Measurements from ENCODE around the gene TLK2.
"Not testable (repeated sequence)": the region's sequence is repeated elsewhere in the genome, so short reads cannot be mapped to it uniquely, and the experiment has no call there.

DNA sequence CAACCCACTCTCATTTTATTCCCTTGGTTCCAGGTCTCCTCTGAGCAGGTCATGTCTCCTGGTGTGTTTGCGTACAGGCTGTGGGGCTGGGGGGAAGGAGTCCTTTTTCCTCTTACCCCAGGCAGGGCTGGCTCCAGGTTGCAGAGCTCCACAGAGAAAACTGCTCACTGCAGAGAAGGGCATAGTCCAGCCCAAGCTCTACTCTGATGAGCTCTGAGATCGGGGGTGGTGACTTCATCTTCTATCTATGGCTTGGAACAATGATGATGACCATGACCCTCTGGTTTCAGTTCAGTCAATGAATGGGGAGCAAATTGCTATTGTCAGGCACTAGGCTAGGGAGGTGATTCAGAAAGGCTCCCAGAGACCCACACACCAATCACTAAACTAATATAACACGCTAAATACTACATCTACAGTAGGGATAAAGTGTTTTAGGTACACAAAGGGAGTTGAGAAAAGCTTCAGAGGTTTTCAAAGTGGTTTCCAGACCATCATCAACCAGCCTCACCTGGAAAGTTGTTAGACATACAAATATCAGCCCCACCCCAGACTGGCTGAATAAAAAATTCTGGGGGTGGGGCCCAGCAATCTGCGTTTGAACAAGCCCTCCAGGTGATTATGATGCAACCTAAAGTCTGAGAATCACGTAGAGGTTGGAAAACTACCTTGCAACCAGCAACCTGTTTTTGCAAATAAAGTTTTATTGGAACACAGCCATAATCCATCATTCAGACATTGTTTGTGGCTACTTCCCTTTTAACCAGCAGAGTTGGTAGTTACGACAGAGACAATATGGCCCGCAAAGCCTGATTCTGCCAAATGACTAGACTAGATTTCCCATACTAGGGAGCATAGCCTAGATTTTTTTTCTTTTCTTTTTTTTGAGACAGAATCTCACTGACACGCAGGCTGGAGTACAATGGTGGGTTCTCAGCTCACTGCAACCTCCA, 5.3 kb upstream of the TLK2 start:
- TF ChIP-seq, protein P1, sequence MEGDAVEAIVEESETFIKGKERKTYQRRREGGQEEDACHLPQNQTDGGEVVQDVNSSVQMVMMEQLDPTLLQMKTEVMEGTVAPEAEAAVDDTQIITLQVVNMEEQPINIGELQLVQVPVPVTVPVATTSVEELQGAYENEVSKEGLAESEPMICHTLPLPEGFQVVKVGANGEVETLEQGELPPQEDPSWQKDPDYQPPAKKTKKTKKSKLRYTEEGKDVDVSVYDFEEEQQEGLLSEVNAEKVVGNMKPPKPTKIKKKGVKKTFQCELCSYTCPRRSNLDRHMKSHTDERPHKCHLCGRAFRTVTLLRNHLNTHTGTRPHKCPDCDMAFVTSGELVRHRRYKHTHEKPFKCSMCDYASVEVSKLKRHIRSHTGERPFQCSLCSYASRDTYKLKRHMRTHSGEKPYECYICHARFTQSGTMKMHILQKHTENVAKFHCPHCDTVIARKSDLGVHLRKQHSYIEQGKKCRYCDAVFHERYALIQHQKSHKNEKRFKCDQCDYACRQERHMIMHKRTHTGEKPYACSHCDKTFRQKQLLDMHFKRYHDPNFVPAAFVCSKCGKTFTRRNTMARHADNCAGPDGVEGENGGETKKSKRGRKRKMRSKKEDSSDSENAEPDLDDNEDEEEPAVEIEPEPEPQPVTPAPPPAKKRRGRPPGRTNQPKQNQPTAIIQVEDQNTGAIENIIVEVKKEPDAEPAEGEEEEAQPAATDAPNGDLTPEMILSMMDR (IDR thresholded peaks at IDR 0.05; ENCODE audit: low read depth, low read length) = not testable (repeated sequence)
- not testable (repeated sequence) for TF ChIP-seq POLR2A (IDR thresholded peaks at IDR 0.05; ENCODE audit: extremely low read depth, insufficient read length); MYC (IDR thresholded peaks at IDR 0.05; ENCODE audit: low read depth, low read length)
- TF ChIP-seq, protein P2, sequence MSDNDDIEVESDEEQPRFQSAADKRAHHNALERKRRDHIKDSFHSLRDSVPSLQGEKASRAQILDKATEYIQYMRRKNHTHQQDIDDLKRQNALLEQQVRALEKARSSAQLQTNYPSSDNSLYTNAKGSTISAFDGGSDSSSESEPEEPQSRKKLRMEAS (IDR thresholded peaks at IDR 0.05; ENCODE audit: low read depth, low read length) = not testable (repeated sequence)

Measured in NB4 (cell line).